ENCODE results near the gene SMARCD1. TPM values are rescaled to one million over a fixed set of nuclear protein-coding genes. Genes with fewer than 3 reads are reported as not detected.
A peak's percentile ranks its signal among the peaks of the same experiment; 100 is the strongest.

The SMARCD1 gene
- total and polyA plus RNA-seq, 12 donors, result 22.9 to 65.0 (median 48.9) TPM

- Histone ChIP-seq H3K4me3 (no peak overlapping the region), H3K4me1 (replicated peaks in 1 of 2) (peaks cover 0 to 14% of the 10 kb centered on the region in 2 donors), H3K36me3 (replicated peaks in 1 of 2) (peaks cover 0 to 72% of the 10 kb centered on the region in 2 donors), H3K9me3 (replicated peaks in 1 of 3) (no peaks in the 10 kb centered on the region), H3K27me3 (no peaks in the 10 kb centered on the region), H3K27ac (no peak overlapping the region)
- 82 to 88% (median 86%) methylated on average over 6 of the region's 6 CpGs for WGBS, 4 donors
- no peak for TF ChIP-seq CTCF (IDR thresholded peaks at IDR 0.05)
- no peak for TF ChIP-seq POLR2A (IDR thresholded peaks at IDR 0.05)
- intact Hi-C loops (cut with DNase I), result no loop called here
- DNase-seq, result no peak
Observed at GRCh38 chr12:50097952-50098351, 12.8 kb downstream of the SMARCD1 start.

GRCh38 chr12:50099302-50100008, 14.3 kb downstream of the SMARCD1 start:
- intact Hi-C loops (cut with DNase I), result no loop called here
- WGBS, 4 donors, result 71 to 95% (median 75%) methylated on average over 2 to 5 of the region's 5 CpGs
- no peak overlapping the region for H3K27ac ChIP-seq
- peaks cover 8 to 26% of the 10 kb centered on the region in 2 donors for H3K4me1 ChIP-seq (replicated peaks in 1 of 2)
- no peaks in the 10 kb centered on the region for H3K9me3 ChIP-seq (replicated peaks in 1 of 3)
- TF ChIP-seq CTCF (IDR thresholded peaks at IDR 0.05), result no peak
- TF ChIP-seq POLR2A (IDR thresholded peaks at IDR 0.05), result no peak
- DNase-seq, result no peak
- H3K36me3 ChIP-seq (replicated peaks in 1 of 2), result peaks cover 0 to 56% of the 10 kb centered on the region in 2 donors
- no peaks in the 10 kb centered on the region for H3K27me3 ChIP-seq
- H3K4me3 ChIP-seq, result no peak overlapping the region

GRCh38 chr12:50100561-50100960, 15.4 kb downstream of the SMARCD1 start:
- Histone ChIP-seq H3K4me3 (no peak overlapping the region), H3K27me3 (no peaks in the 10 kb centered on the region), H3K9me3 (replicated peaks in 1 of 3) (no peaks in the 10 kb centered on the region), H3K4me1 (replicated peaks in 1 of 2) (peaks cover 8 to 26% of the 10 kb centered on the region in 2 donors), H3K36me3 (replicated peaks in 1 of 2) (peaks cover 0 to 45% of the 10 kb centered on the region in 2 donors), H3K27ac (no peak overlapping the region)
- no peak for TF ChIP-seq POLR2A (IDR thresholded peaks at IDR 0.05)
- TF ChIP-seq CTCF (IDR thresholded peaks at IDR 0.05), result no peak
- intact Hi-C loops (cut with DNase I), result no loop called here
- WGBS, 4 donors, result 90 to 93% (median 91%) methylated on average over 3 of the region's 3 CpGs
- no peak for DNase-seq

- H3K27ac ChIP-seq, result peak overlapping the region in 2 of 5 donors; percentile 42 to 53
- H3K4me1 ChIP-seq (replicated peaks in 1 of 2), result peaks cover 8 to 26% of the 10 kb centered on the region in 2 donors
- intact Hi-C loops (cut with DNase I), result no loop called here
- peaks cover 0 to 34% of the 10 kb centered on the region in 2 donors for H3K36me3 ChIP-seq (replicated peaks in 1 of 2)
- H3K9me3 ChIP-seq (replicated peaks in 1 of 3), result no peaks in the 10 kb centered on the region
- 37 to 47% (median 39%) methylated on average over 3 of the region's 3 CpGs for WGBS, 4 donors
- H3K4me3 ChIP-seq, result no peak overlapping the region
- no peaks in the 10 kb centered on the region for H3K27me3 ChIP-seq
- TF ChIP-seq CTCF (IDR thresholded peaks at IDR 0.05), result peak; percentile 40 to 65 (median 52)
- no peak for TF ChIP-seq POLR2A (IDR thresholded peaks at IDR 0.05)
- DNase-seq, result peak in 2 of 7 donors; percentile 35 to 50
Observed at GRCh38 chr12:50101663-50102062, 16.5 kb downstream of the SMARCD1 start.

Data from adrenal gland (tissue), 12 donors.